GM21423 (cell line): ENCODE data around the gene FOXP1.
A peak's percentile ranks its signal among the peaks of the same experiment; 100 is the strongest.

ENCODE experiments used
- ATAC-seq: cut with Tn5 transposase; IDR thresholded peaks from one replicate; pipeline ENCODE4 v1.9.1; 2021; ENCODE audit warnings: mild to moderate bottlenecking, moderate library complexity; ENCODE audit not compliant: unreplicated experiment

The FOXP1 gene

GRCh38 chr3:71587958-71588357, 4.4 kb upstream of the FOXP1 start:
- ATAC-seq: no peak

DNA sequence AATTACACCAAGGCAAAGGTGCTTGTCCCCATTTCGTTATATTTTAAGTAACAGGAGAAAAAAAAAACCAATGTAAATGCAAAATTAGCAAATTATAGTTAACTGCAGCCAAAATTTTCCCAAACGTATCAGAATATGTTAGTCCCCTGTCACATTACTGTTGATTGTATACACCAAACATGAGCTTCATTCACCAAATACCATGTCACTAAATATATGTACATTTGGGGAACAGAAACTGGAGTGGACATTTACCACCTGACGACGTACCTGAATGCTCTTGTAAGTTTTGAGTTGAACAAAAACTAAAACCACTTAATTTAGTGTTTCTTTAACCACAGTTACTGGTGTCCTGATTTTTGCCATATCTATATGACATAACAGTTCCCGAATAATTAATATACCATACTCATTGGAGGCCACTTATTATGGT, 3.3 kb upstream of the FOXP1 start:
- ATAC-seq: no peak

DNA sequence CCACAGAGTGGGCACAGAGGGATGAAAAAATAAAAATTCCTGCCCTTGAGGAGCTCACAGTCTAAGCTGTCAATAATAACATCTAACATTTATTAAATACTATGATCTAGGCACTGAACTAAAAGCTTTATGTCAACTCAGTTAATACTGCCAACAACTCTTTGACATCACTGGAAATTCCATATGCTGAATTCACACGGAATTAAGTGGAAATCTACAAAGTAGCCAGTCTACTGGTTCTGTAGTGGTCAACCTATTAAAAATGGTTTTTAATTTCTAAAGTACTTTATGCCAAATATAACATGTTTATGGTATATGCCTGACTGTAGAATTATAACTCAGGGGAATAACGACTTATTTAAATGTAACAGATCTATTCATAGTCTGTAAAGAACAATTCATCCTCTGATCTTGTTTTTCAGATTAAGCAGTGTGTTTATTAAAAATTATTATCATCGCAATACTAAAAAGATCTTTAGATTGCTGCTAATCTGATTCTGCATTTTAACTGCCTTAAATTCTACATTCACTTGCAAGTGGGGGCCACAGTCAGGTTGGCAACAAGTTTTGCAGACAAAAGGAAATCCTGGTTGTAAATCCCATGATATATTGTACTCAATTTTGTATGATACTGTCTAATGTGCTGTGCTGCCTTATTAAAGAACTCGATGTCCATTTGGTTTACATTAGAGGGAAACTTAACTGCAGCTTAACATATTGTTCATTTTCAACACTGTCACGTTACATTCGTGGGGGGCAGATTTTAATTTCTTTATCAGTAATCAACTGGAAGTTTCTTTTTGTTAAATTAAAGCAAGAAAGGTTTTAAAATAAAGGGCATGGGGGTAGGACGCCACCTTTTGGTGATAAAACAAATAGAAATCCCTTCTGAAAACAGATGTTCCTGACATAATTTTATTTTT, 2.6 kb upstream of the FOXP1 start:
- no peak for ATAC-seq

GRCh38 chr3:71585131-71585530, 1.6 kb upstream of the FOXP1 start:
- no peak for ATAC-seq

DNA sequence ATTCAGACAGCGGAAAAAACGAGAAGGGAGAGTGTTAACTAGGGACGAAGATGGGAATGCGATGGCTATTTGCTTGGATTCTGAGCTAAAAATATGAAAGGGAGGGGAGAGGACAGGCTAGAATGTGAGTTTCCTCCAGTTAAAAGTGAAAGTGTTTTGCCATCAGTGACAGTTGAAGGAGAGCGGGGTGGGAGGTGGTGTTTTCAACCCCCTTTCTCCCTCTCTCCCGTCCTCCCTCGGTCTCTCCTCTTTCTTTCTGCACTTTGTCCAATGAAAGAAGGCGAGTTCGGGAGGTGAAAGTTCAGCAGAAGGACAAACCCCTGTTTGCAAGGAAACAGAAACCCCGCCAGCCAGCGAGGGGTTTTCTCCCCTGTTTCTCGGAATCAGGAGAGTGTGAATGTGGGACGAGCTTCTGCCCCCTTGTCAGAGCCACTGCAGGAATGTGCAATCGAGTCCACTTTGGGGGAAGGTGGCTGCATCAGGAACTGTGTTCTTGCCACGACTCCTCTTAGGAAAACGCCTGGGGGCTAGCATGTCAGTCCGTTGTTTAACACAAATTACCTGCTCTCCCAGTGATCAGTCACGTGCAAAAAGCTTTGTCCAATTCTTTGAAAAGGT, 975 bp upstream of the FOXP1 start:
- no peak for ATAC-seq

- peak; percentile 40 for ATAC-seq
Measured at GRCh38 chr3:71582612-71583565, 639 bp downstream of the FOXP1 start.

DNA sequence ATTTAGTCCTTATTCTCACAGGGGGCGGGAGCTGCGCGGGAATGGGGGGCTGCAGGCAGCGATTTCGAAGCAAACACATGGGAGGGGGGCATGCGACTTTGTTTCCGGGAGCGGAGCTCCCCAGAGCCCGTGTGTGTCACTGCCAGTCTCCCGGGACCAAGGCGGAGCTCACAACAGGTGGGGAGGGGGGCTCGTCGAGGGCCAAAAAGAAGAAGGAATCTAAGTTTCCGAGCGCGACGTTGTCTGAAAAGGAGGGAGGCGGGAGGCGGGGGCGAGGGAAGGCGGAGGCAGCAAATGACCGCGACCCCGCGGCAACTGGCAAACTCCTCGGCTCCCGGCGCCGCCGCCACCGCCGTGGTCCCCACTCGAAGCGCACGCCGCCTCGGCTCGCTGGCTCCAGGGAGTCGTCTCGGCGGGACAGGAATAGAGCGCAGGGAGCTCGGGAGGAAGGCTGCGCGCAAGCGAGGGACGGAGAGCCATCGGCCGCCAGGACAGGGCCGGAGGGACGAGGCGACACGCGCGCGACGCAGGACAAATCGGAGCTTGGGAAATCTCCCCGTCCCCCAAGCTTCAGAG, 1.4 kb downstream of the FOXP1 start:
- no peak for ATAC-seq

DNA sequence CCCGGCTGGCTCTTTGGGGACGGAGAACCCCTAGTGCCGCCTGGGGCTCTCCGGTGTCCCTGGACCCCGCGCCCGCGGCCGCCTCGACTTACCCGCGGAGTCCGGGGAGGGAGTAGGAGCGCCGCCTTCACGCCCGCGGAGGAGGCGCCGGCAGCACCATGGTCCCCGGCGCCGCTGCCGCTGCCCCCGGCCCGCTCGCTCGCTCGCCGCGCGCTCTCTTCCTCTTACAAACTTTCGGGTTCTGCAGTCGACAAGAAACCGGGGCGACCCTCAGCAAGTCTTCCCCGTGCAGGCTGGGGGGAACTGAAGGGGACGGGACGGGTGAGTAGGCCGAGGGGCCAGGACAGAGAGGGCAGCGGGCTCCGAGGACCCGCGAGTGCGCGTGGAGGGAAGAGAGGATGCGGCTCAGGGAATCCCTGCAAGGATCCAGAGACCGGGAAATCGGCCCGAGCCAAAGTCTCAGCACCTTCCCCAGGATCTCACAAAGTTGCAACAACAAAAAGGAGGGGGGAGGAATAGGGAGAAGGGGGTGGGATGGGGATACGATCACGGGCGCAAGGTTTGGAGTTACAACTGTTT, 2.0 kb downstream of the FOXP1 start:
- no peak for ATAC-seq

DNA sequence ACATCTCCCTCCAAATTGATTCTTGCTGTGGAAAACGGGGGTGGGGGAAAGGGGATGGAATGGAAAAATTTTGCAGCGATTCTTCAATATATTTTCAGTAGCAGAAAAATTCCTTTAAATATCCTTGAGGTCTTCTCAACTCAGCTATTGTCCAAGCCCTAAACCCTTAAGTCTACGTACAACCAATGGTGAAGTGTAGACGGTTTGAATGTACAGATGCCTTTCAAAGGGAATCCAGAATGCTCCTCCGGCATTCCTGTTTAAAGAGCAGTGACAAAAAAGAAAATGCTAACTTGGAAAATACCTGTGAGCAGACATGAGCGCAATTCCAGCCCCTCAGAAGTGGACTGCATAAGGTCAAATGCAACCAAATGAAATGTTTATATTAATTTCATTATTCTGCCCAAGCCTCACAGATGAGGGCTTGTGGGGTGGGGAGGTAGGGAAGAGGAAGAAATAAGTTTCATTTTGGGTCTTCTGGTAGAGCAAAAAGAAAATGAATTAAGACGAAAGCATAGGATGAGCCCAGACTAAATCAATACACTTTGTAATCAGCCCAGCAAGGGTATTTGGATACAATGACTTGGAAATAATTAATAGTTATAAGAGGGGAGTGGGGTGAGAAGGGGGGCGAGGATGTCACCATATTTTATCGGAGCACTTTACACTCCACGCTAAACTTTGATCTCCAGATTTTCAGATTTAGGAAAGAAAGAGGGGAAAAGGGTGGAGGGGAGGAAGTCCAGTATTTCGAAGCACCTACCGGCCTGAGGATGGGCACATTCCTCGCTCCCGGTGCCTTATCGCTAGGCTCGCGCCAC, 2.7 kb downstream of the FOXP1 start:
- ATAC-seq: no peak

DNA sequence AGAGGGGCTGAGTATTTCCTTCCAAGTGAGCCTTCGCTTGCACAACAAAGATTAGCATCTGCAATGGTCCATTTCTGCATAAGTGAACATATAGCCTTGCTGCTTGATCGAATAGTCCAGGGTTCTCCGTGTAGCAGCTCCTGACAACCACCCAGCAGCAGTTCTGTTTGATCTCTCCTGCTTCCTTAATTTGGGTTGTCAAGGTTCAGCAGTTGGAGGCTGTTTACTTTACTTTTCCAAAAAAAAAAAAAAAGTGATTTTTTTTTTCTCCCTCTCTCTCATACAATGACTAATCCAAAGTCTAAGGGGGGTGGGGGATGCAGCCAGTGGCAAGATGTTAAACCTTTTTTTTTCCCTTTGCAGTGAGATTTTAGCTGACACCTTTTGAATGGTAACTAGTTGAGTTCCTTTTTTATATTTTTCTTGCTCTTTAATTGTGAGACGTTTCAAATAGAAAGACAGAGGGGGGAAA, 3.6 kb downstream of the FOXP1 start:
- no peak for ATAC-seq

- no peak for ATAC-seq
Measured at GRCh38 chr3:71579326-71579934, 4.1 kb downstream of the FOXP1 start.

DNA sequence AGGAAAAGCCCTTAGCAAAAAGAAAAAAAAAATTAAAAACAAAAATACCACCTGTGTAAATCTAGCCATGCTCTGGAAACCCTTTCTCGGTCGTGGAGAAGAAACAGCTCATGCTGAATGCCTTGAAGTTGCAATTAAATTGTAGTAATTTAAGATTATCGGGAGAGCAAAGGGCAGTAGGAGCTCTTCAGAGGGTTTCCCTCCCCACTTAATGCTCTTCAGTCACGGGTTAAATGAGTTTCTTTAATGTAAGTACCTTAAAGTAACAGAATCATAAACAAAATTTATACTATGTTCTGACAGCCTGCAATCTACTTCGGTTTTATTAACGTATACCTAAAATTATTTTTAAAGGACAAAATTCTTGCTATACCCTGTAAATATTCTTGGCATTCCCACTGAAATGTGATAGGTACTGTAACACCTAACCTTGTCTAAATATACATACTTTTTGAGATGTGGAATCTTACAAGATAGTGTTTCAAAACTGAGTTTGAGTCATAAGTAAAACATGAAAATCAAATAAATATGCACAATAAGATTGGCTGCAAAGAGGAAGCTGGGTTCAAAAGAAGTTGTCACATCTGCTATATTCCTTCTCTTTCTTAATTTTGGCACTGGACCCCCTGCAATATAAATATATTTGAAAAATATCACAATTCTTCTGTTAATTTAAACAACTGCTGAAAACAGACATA, 5.3 kb downstream of the FOXP1 start:
- no peak for ATAC-seq

GRCh38 chr3:71577011-71577410, 6.5 kb downstream of the FOXP1 start:
- no peak for ATAC-seq

DNA sequence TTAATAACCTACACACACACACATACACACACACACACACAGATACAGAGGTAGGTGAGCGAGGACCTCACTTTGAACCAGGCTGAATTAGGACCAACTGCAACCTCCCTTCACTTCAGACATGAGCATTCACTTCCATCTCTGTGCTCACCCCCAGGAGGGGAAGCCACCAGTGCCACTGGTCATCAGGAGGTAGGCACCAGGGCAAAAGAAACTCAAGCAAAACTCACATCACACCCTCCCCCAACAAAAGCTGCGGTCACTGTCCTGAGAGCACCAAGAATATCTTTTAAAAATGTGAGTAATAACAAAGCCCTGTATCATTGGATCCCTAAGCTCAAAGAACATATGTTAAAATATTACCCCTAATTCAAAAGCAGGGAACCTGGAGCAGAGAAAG, 8.1 kb downstream of the FOXP1 start:
- no peak for ATAC-seq

- ATAC-seq: no peak
Measured at GRCh38 chr3:71573181-71573580, 10.3 kb downstream of the FOXP1 start.

DNA sequence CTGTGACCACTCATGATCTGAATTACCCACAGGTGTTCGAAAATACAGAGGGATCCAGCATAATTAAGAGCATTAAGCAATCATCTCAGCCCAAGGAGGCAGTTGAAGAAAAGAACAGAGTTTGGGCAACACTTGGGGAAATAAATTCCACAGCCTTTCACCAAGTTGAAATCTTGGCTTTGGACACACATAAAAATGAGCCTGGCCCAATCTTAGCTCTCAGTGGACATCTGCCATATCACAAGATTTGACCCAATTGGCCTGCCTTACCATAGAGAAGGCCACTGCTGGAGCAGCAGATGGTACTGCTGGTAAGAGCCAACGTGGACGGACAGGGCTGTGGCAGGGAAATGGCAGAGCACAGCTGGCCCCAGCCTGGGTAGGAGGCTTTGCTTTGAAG, 13.0 kb downstream of the FOXP1 start:
- ATAC-seq: no peak

GRCh38 chr3:71568207-71568606, 15.3 kb downstream of the FOXP1 start:
- no peak for ATAC-seq

GRCh38 chr3:71566776-71567175, 16.8 kb downstream of the FOXP1 start:
- ATAC-seq: no peak

- no peak for ATAC-seq
Measured at GRCh38 chr3:71565976-71566375, 17.6 kb downstream of the FOXP1 start.
